Activated CD8-positive, alpha-beta memory T cell treated with anti-CD3 and anti-CD28 coated beads, Interleukin-2, amount 10 ng/mL, durations not matched to agents 7 days and 5 days (primary cell): ENCODE data around the gene PLCD3. TPM values are rescaled to one million over a fixed set of nuclear protein-coding genes. Genes with fewer than 3 reads are reported as not detected.

ENCODE experiments used
- microRNA-seq: library from miRNA; unstranded; fragments of <30 nt; microRNA quantifications from one replicate; pipeline ENCODE4 v1.2.0, GENCODE V29; 2022
- total RNA-seq, 2 experiments: library from RNA; stranded (reverse); gene quantifications; one replicate each; pipeline ENCODE4 v1.2.3, GENCODE V29; 2021

PLCD3 gene
- total RNA-seq, 2 experiments from 2014 or later = 2.6 to 5.2 TPM

Small RNA genes lying within 50 kb of the gene (microRNA-seq; reads per million reads assigned to microRNA genes)
- gene MIR6784 = not detected

Other genes with a start within 250 kb of the PLCD3 start
- 100 to 1,000 TPM; 134 to 178 TPM for gene EFTUD2, start 233.1 kb downstream of the PLCD3 start, total RNA-seq
- not detected for gene GFAP, start 217.0 kb downstream of the PLCD3 start, total RNA-seq
- 100 to 1,000 TPM in 1 of 2 experiments, 10 to 100 TPM in 1; 86.7 to 117 TPM for gene KIF18B, start 184.7 kb downstream of the PLCD3 start, total RNA-seq
- gene C1QL1, start 164.2 kb downstream of the PLCD3 start, total RNA-seq = under 1 TPM; 0.33 to 0.38 TPM
- gene DCAKD, start 80.9 kb downstream of the PLCD3 start, total RNA-seq = 10 to 100 TPM; 29.4 to 34.3 TPM
- gene NMT1, start 71.2 kb downstream of the PLCD3 start, total RNA-seq = 100 to 1,000 TPM; 136 to 148 TPM
- gene ACBD4, start 3.2 kb upstream of the PLCD3 start, total RNA-seq = 10 to 100 TPM; 14.9 to 20.6 TPM
- 10 to 100 TPM; 40.2 to 42.4 TPM for gene HEXIM1, start 16.0 kb upstream of the PLCD3 start, total RNA-seq
- 1 to 10 TPM; 6.9 to 7.5 TPM for gene HEXIM2, start 29.4 kb upstream of the PLCD3 start, total RNA-seq
- gene FMNL1, start 89.4 kb upstream of the PLCD3 start, total RNA-seq = 100 to 1,000 TPM; 482 to 504 TPM
- under 1 TPM; 0.23 to 0.49 TPM for gene SPATA32, start 129.6 kb upstream of the PLCD3 start, total RNA-seq
- gene MAP3K14, start 184.5 kb upstream of the PLCD3 start, total RNA-seq = 10 to 100 TPM; 39.3 to 43.0 TPM